H1 (cell line): ENCODE results near the gene IFITM10. TPM values are rescaled to one million over a fixed set of nuclear protein-coding genes. Genes with fewer than 3 reads are reported as not detected.
A peak's percentile ranks its signal among the peaks of the same experiment; 100 is the strongest.

Experiments
- CTCF ChIA-PET: fragments of 300-600 bp; sonication (Branson Sonifier 250); formaldehyde crosslinking; loops from one replicate; lab custom pipeline; 2021; ENCODE audit not compliant: partially characterized antibody; lab: Charles Lee
- POLR2A ChIA-PET: fragments of 300-600 bp; sonication (Branson Sonifier 250); formaldehyde crosslinking; loops from one replicate; lab custom pipeline; 2021; ENCODE audit warnings: inconsistent platforms; ENCODE audit not compliant: partially characterized antibody; lab: Charles Lee
- DNase-seq, 2 experiments: peaks; one replicate each; pipeline versions ENCODE4 v3.0.0 to v3.0.0-alpha.2; 2010 to 2022; ENCODE audit warnings: low spot score in 2 of 2, low read depth in 1 of 2, mixed read lengths in 1 of 2
- FAIRE-seq: peaks from 2 replicates; lab custom pipeline; 2011; peaks lifted over from hg19 to GRCh38; lab: Jason Lieb, UNC
- H2AFZ ChIP-seq: 2 replicates; pipeline ENCODE4 v1.8.1; 2012; ENCODE audit warnings: low read length, inconsistent platforms
- H2AK5ac ChIP-seq: 2 replicates; pipeline ENCODE4 v1.6.1; 2013; ENCODE audit warnings: low read depth, low read length
- H2BK120ac ChIP-seq: replicated peaks from 2 replicates; pipeline ENCODE3; 2013; ENCODE audit warnings: low read depth, low read length, inconsistent platforms
- H2BK12ac ChIP-seq: 2 replicates; pipeline ENCODE4 v1.6.1; 2013; ENCODE audit warnings: low read depth, low read length
- H2BK15ac ChIP-seq: 2 replicates; pipeline ENCODE4 v1.6.1; 2013; ENCODE audit warnings: low read length
- H2BK20ac ChIP-seq: 2 replicates; pipeline ENCODE4 v1.6.1; 2013; ENCODE audit warnings: low read length
- H2BK5ac ChIP-seq: 2 replicates; pipeline ENCODE4 v1.6.1; 2013; ENCODE audit warnings: low read depth, low read length
- H3K14ac ChIP-seq: 2 replicates; pipeline ENCODE4 v1.6.1; 2013; ENCODE audit warnings: inconsistent platforms; ENCODE audit not compliant: insufficient read length
- H3K18ac ChIP-seq: 2 replicates; pipeline ENCODE4 v1.6.1; 2013; ENCODE audit warnings: low read length; ENCODE audit errors: extremely low read depth
- H3K23ac ChIP-seq: 2 replicates; pipeline ENCODE4 v1.6.1; 2013; ENCODE audit warnings: inconsistent platforms; ENCODE audit not compliant: insufficient read length
- H3K23me2 ChIP-seq: 2 replicates; pipeline ENCODE4 v1.6.1; 2013; ENCODE audit warnings: low read depth, low read length
- H3K27ac ChIP-seq: 2 replicates; pipeline ENCODE4 v1.6.1; 2011; ENCODE audit warnings: low read depth, low read length, inconsistent platforms
- H3K27me3 ChIP-seq, 4 experiments: replicated peaks in 1 of 4; 1 replicate in 1 of 4; 2 replicates in 3 of 4; pipeline versions ENCODE4 v1.6.1 to v1.8.1; 2011 to 2013; ENCODE audit warnings: low read length in 3 of 4, mild to moderate bottlenecking in 3 of 4, inconsistent platforms in 2 of 4, mixed read lengths in 2 of 4, moderate library complexity in 1 of 4; ENCODE audit not compliant: control insufficient read depth in 3 of 4, insufficient read depth in 3 of 4; ENCODE audit errors: extremely low read depth in 1 of 4
- H3K36me3 ChIP-seq, 4 experiments: 2 replicates each; pipeline versions ENCODE4 v1.6.1 to v1.8.1; 2011 to 2013; ENCODE audit warnings: mild to moderate bottlenecking in 4 of 4, low read length in 3 of 4, moderate library complexity in 2 of 4, control low read depth in 1 of 4, inconsistent platforms in 1 of 4; ENCODE audit not compliant: insufficient read depth in 4 of 4, control insufficient read depth in 2 of 4
- H3K4ac ChIP-seq: replicated peaks from 2 replicates; pipeline ENCODE3; 2013; ENCODE audit warnings: low read length, low read depth, mixed read lengths, inconsistent platforms; ENCODE audit not compliant: insufficient read length
- H3K4me1 ChIP-seq, 4 experiments: replicated peaks in 1 of 4; 1 replicate in 1 of 4; 2 replicates in 3 of 4; pipeline versions ENCODE4 v1.6.1 to v1.8.1; 2011 to 2013; ENCODE audit warnings: low read length in 3 of 4, inconsistent platforms in 2 of 4, mixed read lengths in 1 of 4; ENCODE audit not compliant: insufficient read depth in 4 of 4, control insufficient read depth in 3 of 4
- H3K4me2 ChIP-seq, 2 experiments: 2 replicates each; pipeline versions ENCODE4 v1.6.1 to v1.8.1; 2011 to 2013; ENCODE audit warnings: low read depth in 2 of 2, low read length in 2 of 2, control low read depth in 1 of 2, inconsistent platforms in 1 of 2, mild to moderate bottlenecking in 1 of 2; ENCODE audit not compliant: insufficient read depth in 1 of 2
- H3K4me3 ChIP-seq, 4 experiments: fragments of 200-600, 300-600 bp in 1 of 4; sonication (generic), shearing (Covaris generic), sonication (Bioruptor Twin) in 1 of 4; 2 replicates each; pipeline versions ENCODE4 v1.5.1 to v1.8.1; 2011 to 2016; ENCODE audit warnings: low read length in 4 of 4, low read depth in 3 of 4, control low read depth in 2 of 4, inconsistent platforms in 2 of 4, mild to moderate bottlenecking in 2 of 4, mixed read lengths in 1 of 4, moderate library complexity in 1 of 4; ENCODE audit not compliant: insufficient read depth in 2 of 4; ENCODE audit errors: extremely low read depth in 1 of 4
- H3K56ac ChIP-seq: replicated peaks from 2 replicates; pipeline ENCODE3; 2013; ENCODE audit warnings: low read depth, mild to moderate bottlenecking, mixed read lengths, low read length, inconsistent platforms; ENCODE audit not compliant: insufficient read length
- H3K79me1 ChIP-seq: 2 replicates; pipeline ENCODE4 v1.6.1; 2013; ENCODE audit warnings: low read depth, low read length, control low read depth
- H3K79me2 ChIP-seq, 2 experiments: 2 replicates each; pipeline versions ENCODE4 v1.6.1 to v1.8.1; 2012 to 2013; ENCODE audit warnings: low read length in 2 of 2, mild to moderate bottlenecking in 2 of 2, inconsistent platforms in 1 of 2; ENCODE audit not compliant: insufficient read depth in 2 of 2, control insufficient read depth in 1 of 2
- H3K9ac ChIP-seq, 4 experiments: replicated peaks in 1 of 4; 1 replicate in 1 of 4; 2 replicates in 3 of 4; pipeline versions ENCODE4 v1.6.1 to v1.8.1; 2011 to 2013; ENCODE audit warnings: low read depth in 3 of 4, low read length in 3 of 4, control low read depth in 2 of 4, mild to moderate bottlenecking in 2 of 4, moderate library complexity in 2 of 4, inconsistent platforms in 1 of 4; ENCODE audit errors: extremely low read depth in 1 of 4
- H3K9me3 ChIP-seq, 2 experiments: 2 replicates each; pipeline versions ENCODE4 v1.6.1 to v1.8.1; 2012 to 2013; ENCODE audit warnings: mild to moderate bottlenecking in 2 of 2, moderate library complexity in 2 of 2, control low read depth in 1 of 2, inconsistent platforms in 1 of 2, low read depth in 1 of 2, low read length in 1 of 2, mixed read lengths in 1 of 2; ENCODE audit not compliant: insufficient read depth in 2 of 2
- H4K20me1 ChIP-seq, 2 experiments: replicated peaks in 1 of 2; 2 replicates each; pipeline versions ENCODE3 to v1.8.1; 2011 to 2013; ENCODE audit warnings: inconsistent platforms in 2 of 2, low read length in 2 of 2, mild to moderate bottlenecking in 1 of 2; ENCODE audit not compliant: insufficient read depth in 2 of 2, control insufficient read depth in 1 of 2
- H4K5ac ChIP-seq: 2 replicates; pipeline ENCODE4 v1.6.1; 2013; ENCODE audit warnings: low read length, low read depth, mixed read lengths, inconsistent platforms; ENCODE audit not compliant: insufficient read length
- H4K8ac ChIP-seq: 2 replicates; pipeline ENCODE4 v1.8.0; 2013; ENCODE audit warnings: mild to moderate bottlenecking, moderate library complexity, low read length, inconsistent platforms; ENCODE audit not compliant: insufficient read depth; ENCODE audit errors: extremely low read depth
- H4K91ac ChIP-seq: replicated peaks from 2 replicates; pipeline ENCODE3; 2013; ENCODE audit warnings: low read length, mixed read lengths, inconsistent platforms; ENCODE audit not compliant: insufficient read length
- ATF2 ChIP-seq: IDR thresholded peaks from 2 replicates; pipeline ENCODE4 v1.6.1; 2012; ENCODE audit warnings: low read length, inconsistent platforms
- BACH1 ChIP-seq: IDR thresholded peaks from 2 replicates; pipeline ENCODE4 v1.6.1; 2012; ENCODE audit warnings: low read length, improper control_type of control experiment
- CTBP2 ChIP-seq: IDR thresholded peaks from 2 replicates; pipeline ENCODE4 v1.7.0; 2011; ENCODE audit warnings: borderline replicate concordance, mild to moderate bottlenecking, moderate library complexity, mixed read lengths, low read length; ENCODE audit not compliant: insufficient read depth, insufficient read length
- E2F6 ChIP-seq: IDR thresholded peaks from 2 replicates; pipeline ENCODE4 v1.6.1; 2012; ENCODE audit warnings: inconsistent platforms
- JUN ChIP-seq: IDR thresholded peaks from 2 replicates; pipeline ENCODE4 v1.6.1; 2011; ENCODE audit warnings: low read depth, mild to moderate bottlenecking, improper control_type of control experiment, low read length
- NANOG ChIP-seq: IDR thresholded peaks from 2 replicates; pipeline ENCODE4 v1.6.1; 2011; ENCODE audit warnings: low read length, low read depth, mild to moderate bottlenecking, inconsistent platforms; ENCODE audit not compliant: insufficient read depth, poor library complexity, severe bottlenecking
- SUZ12 ChIP-seq: fragments of 200-600 bp; sonication (generic); IDR thresholded peaks from 2 replicates; pipeline ENCODE4 v1.6.1; 2012; ENCODE audit warnings: mild to moderate bottlenecking, inconsistent platforms, low read length, moderate library complexity, mixed read lengths
- TAF7 ChIP-seq: optimal IDR thresholded peaks from 2 replicates; pipeline ENCODE3; 2011; ENCODE audit warnings: low read depth, mild to moderate bottlenecking, inconsistent platforms, low read length, moderate library complexity, borderline replicate concordance
- TEAD4 ChIP-seq: IDR thresholded peaks from 2 replicates; pipeline ENCODE4 v1.6.1; 2012; ENCODE audit warnings: low read depth, low read length, inconsistent platforms, mixed read lengths
- WGBS, 2 experiments: shearing (Covaris generic) in 1 of 2; methylation state at CpG; one replicate each; pipeline versions ENCODE4 v1.1.6 to v1.1.7; 2013 to 2015; ENCODE audit warnings: low lambda C conversion rate in 2 of 2, mixed read lengths in 2 of 2, inconsistent platforms in 1 of 2, low coverage in 1 of 2, missing lambda C conversion rate in 1 of 2; ENCODE audit not compliant: insufficient replicate concordance in 2 of 2, insufficient coverage in 1 of 2, insufficient read length in 1 of 2; ENCODE audit errors: extremely low coverage in 1 of 2, missing lambda C conversion rate in 1 of 2; 5-methylcytosine and 5-hydroxymethylcytosine counted together
- polyA plus RNA-seq, 7 experiments: library from polyadenylated mRNA; depleted of rRNA in 3 of 7; stranded (reverse) in 5 of 7; unstranded in 2 of 7; fragments of >200 nt in 5 of 7; fragments of 200-250 nt in 2 of 7; gene quantifications; 1 replicate in 5 of 7; 2 replicates in 1 of 7; 4 replicates in 1 of 7; pipeline versions ENCODE4 v1.2.1 to v1.2.3, GENCODE V29; 2011 to 2013; ENCODE audit warnings: missing spikeins in 2 of 7, mixed read lengths in 2 of 7
- total RNA-seq: library from RNA; stranded (reverse); fragmentation: NEBNext Ultra II Directional; extraction: Animal tissue kit (Norgen Biotek cat#: 25700); gene quantifications from 2 replicates; pipeline ENCODE4 v1.2.1, GENCODE V29; 2021

The IFITM10 gene
- total and polyA plus RNA-seq, 2 of the 8 experiments (the other 6 are each of a cell fraction or from before 2014, with no cell fraction given): 0.08 to 0.22 TPM

DNA sequence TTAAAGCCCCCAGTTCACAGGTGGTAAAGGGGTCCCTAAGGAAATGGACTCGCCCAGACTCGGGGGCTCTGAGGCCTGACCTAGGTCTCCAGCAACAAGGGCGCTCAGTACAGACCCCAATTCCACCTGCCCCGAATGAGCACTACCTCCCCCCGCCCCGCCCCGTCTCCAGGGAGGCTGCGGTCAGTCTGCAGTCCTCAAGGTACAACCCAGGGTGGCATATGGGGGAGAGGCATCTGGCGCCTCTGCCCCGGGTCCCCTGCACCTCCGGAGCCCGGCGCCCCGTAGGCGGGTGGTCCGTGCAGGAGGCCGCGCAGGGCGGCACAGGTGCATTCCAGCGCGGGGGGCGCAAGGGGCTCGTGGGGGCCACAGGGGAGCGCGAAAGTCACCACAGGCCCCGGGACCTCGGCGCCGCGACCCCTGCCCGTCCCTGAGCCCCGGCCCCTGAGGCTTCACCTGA, 13.0 kb upstream of the IFITM10 start:
- H3K79me2 ChIP-seq: peaks cover 0 to 12% of the 10 kb centered on the region in 2 experiments; a peak in 2 of 4 replicates
- TF ChIP-seq CTBP2 (no peak), JUN (no peak), TAF7 (no peak), NANOG (no peak), ATF2 (no peak), E2F6 (no peak), TEAD4 (no peak), SUZ12 (no peak), BACH1 (no peak)
- TF ChIP-seq, all 59 proteins: peak for 0
- DNase-seq (no peak), FAIRE-seq (no peak)
- Histone ChIP-seq H3K18ac (no peak overlapping the region; the same call in 1 of the 2 replicates), H4K5ac (peak overlapping the region; percentile 63), H2BK120ac (no peak overlapping the region), H2BK12ac (no peak overlapping the region), H2AK5ac (no peak overlapping the region), H2AFZ (no peak overlapping the region), H3K27ac (peak overlapping the region; percentile 63; the same call in 1 of the 2 replicates), H3K14ac (no peak overlapping the region), H4K91ac (no peak overlapping the region), H3K23ac (no peak overlapping the region), H3K36me3 (peaks cover 0 to 13% (median 2%) of the 10 kb centered on the region in 4 experiments; a peak in 5 of 8 replicates), H3K79me1 (0 out of 2 replicates have a peak, but pooled peaks cover 2% of the 10 kb centered on the region), H3K4me2 (peak overlapping the region; percentile 73 to 86), H4K20me1 (peaks cover 2 to 6% of the 10 kb centered on the region in 2 experiments), H2BK20ac (no peak overlapping the region), H3K27me3 (no peaks in the 10 kb centered on the region), H2BK5ac (no peak overlapping the region; the same call in 1 of the 2 replicates), H3K4me1 (peaks cover 0 to 6% (median 3%) of the 10 kb centered on the region in 4 experiments; a peak in 5 of 7 replicates), H3K9ac (peak overlapping the region; percentile 22 to 70 (median 61); a peak in 5 of 7 replicates), H2BK15ac (no peak overlapping the region), H3K56ac (no peak overlapping the region), H3K4ac (peak overlapping the region; percentile 23), H3K4me3 (peak overlapping the region; percentile 70 to 98 (median 75)), H4K8ac (peak overlapping the region; percentile 93; the same call in 1 of the 2 replicates), H3K23me2 (peaks cover 6% of the 10 kb centered on the region; the same call in 1 of the 2 replicates), H3K9me3 (no peaks in the 10 kb centered on the region)
- POLR2A ChIA-PET: interaction anchor here (1.5 kb wide), 3 partner anchors 9 to 13 kb away, joined by 5 to 6 read pairs (median 6); partner anchors contain the start of gene IFITM10
- CTCF ChIA-PET: interaction anchor here (1.5 kb wide), 1 partner anchor 69 kb away, joined by 5 read pairs; no protein-coding TSS in a partner anchor
- 6% methylated on average over 13 of the region's 32 CpGs; no CpG with 5 or more reads in 1 of the 2 experiments for WGBS, 2 experiments
